Astrocyte (in vitro differentiated cells and primary cell): Measurements from ENCODE around the gene STARD4. TPM values are rescaled to one million over a fixed set of nuclear protein-coding genes. Genes with fewer than 3 reads are reported as not detected.
A peak's percentile ranks its signal among the peaks of the same experiment; 100 is the strongest.

ENCODE experiments used
- DNase-seq: peaks from one replicate; pipeline ENCODE4 v3.0.0-alpha.2; 2010; ENCODE audit warnings: low read depth
- FAIRE-seq: peaks from 2 replicates; lab custom pipeline; 2011; peaks lifted over from hg19 to GRCh38; lab: Jason Lieb, UNC
- H2AFZ ChIP-seq: 2 replicates; pipeline ENCODE4 v1.6.0; 2012; ENCODE audit warnings: low read depth, low read length, inconsistent platforms
- H3K27ac ChIP-seq: 2 replicates; pipeline ENCODE4 v1.5.1; 2011; ENCODE audit warnings: low read depth, low read length, inconsistent platforms
- H3K27me3 ChIP-seq: 2 replicates; pipeline ENCODE4 v1.6.0; 2011; ENCODE audit warnings: low read length, inconsistent platforms; ENCODE audit not compliant: insufficient read depth
- H3K36me3 ChIP-seq: 2 replicates; pipeline ENCODE4 v1.5.1; 2011; ENCODE audit warnings: low read length, inconsistent platforms; ENCODE audit not compliant: insufficient read depth
- H3K4me1 ChIP-seq: 2 replicates; pipeline ENCODE4 v1.5.1; 2011; ENCODE audit warnings: low read length, inconsistent platforms; ENCODE audit not compliant: insufficient read depth
- H3K4me2 ChIP-seq: 2 replicates; pipeline ENCODE4 v1.6.0; 2012; ENCODE audit warnings: low read length, inconsistent platforms
- H3K4me3 ChIP-seq: 2 replicates; pipeline ENCODE4 v1.5.1; 2011; ENCODE audit warnings: low read depth, mild to moderate bottlenecking, low read length, inconsistent platforms; ENCODE audit not compliant: insufficient read depth
- H3K79me2 ChIP-seq: 2 replicates; pipeline ENCODE4 v1.6.0; 2012; ENCODE audit warnings: mild to moderate bottlenecking, low read length, inconsistent platforms; ENCODE audit not compliant: insufficient read depth
- H3K9ac ChIP-seq: 2 replicates; pipeline ENCODE4 v1.6.0; 2012; ENCODE audit warnings: mild to moderate bottlenecking, low read length, inconsistent platforms
- H3K9me3 ChIP-seq: 2 replicates; pipeline ENCODE4 v1.5.1; 2012; ENCODE audit warnings: low read depth, mild to moderate bottlenecking, low read length, inconsistent platforms; ENCODE audit not compliant: insufficient read depth
- H4K20me1 ChIP-seq: 2 replicates; pipeline ENCODE4 v1.6.0; 2012; ENCODE audit warnings: low read length, inconsistent platforms; ENCODE audit not compliant: insufficient read depth
- H3K27ac Mint-ChIP-seq: one replicate; pipeline ENCODE4 v1.8.0; 2021; ENCODE audit warnings: mild to moderate bottlenecking, mixed read lengths; ENCODE audit not compliant: unreplicated experiment
- H3K27me3 Mint-ChIP-seq: one replicate; pipeline ENCODE4 v1.8.0; 2021; ENCODE audit warnings: low read depth, mixed read lengths; ENCODE audit not compliant: unreplicated experiment
- H3K36me3 Mint-ChIP-seq: one replicate; pipeline ENCODE4 v1.8.0; 2021; ENCODE audit warnings: low read depth, mixed read lengths; ENCODE audit not compliant: unreplicated experiment
- H3K4me1 Mint-ChIP-seq: one replicate; pipeline ENCODE4 v1.8.0; 2021; ENCODE audit warnings: low read depth, mixed read lengths; ENCODE audit not compliant: unreplicated experiment
- H3K4me3 Mint-ChIP-seq: one replicate; pipeline ENCODE4 v1.8.0; 2021; ENCODE audit warnings: mild to moderate bottlenecking, moderate library complexity, mixed read lengths; ENCODE audit not compliant: unreplicated experiment
- H3K9me3 Mint-ChIP-seq: one replicate; pipeline ENCODE4 v1.8.0; 2021; ENCODE audit warnings: mild to moderate bottlenecking, mixed read lengths; ENCODE audit not compliant: unreplicated experiment
- EZH2 ChIP-seq: IDR thresholded peaks from 2 replicates; pipeline ENCODE4 v1.6.1; 2012; ENCODE audit warnings: mild to moderate bottlenecking, low read length, inconsistent platforms; ENCODE audit not compliant: insufficient read depth
- total RNA-seq: library from RNA; stranded (reverse); gene quantifications from 2 replicates; pipeline ENCODE4 v1.2.1, GENCODE V29; 2021
- TF ChIP-seq, protein P1 (sequence below): IDR thresholded peaks from 2 replicates; pipeline ENCODE4 v1.5.1; 2011; ENCODE audit warnings: low read depth, mild to moderate bottlenecking, inconsistent platforms, low read length, moderate library complexity; ENCODE audit not compliant: insufficient read depth

The STARD4 gene
- total RNA-seq, 1 donor from 2014 or later, result 84.9 TPM

DNA sequence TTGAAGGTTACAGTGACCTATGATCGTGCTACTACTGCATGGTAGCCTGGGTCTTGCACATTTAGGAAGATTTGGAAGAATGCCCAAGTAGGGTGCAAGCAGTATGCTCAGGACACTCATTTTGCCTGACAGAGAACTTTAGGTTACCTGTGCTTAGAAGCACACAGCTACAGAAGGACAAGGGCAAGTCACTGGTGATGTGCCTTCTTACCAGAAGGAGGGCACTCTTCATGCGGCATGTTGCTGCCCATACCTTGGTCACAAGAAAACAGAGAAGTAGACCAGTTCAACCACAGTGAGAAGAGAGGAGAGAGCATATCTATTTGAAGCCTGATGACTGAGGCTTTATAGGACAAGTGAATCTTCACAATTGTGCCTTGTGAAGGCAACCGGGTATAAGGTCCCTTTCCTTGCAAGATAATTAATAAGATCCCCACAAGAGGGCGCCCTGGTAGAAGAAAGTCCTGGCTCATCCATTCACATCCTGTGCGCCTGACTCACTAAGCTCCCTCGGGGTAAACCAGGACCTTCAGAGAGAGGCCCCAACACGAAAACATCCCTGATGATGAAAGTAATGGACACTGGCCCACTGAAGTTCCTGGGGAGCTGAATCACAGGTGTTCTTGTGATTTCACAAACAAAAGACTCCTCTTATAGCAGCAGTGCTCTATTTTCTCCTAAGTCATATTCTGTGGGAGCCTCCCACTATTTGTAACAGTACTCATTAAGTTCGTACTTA is 38.1 kb upstream of the STARD4 start:
- H3K9me3 Mint-ChIP-seq, result no peaks in the 10 kb centered on the region
- H3K27ac Mint-ChIP-seq, result no peak overlapping the region
- H3K36me3 Mint-ChIP-seq, result no peaks in the 10 kb centered on the region
- Histone ChIP-seq H2AFZ (peak overlapping the region; percentile 7), H3K4me3 (no peak overlapping the region), H3K27me3 (no peaks in the 10 kb centered on the region), H3K79me2 (no peaks in the 10 kb centered on the region), H3K36me3 (no peaks in the 10 kb centered on the region), H3K9me3 (no peaks in the 10 kb centered on the region), H3K9ac (peak overlapping the region; percentile 48), H3K4me1 (peaks cover 20% of the 10 kb centered on the region), H4K20me1 (no peaks in the 10 kb centered on the region), H3K27ac (peak overlapping the region; percentile 54), H3K4me2 (peak overlapping the region; percentile 69)
- H3K4me3 Mint-ChIP-seq, result no peak overlapping the region
- TF ChIP-seq, protein P1, sequence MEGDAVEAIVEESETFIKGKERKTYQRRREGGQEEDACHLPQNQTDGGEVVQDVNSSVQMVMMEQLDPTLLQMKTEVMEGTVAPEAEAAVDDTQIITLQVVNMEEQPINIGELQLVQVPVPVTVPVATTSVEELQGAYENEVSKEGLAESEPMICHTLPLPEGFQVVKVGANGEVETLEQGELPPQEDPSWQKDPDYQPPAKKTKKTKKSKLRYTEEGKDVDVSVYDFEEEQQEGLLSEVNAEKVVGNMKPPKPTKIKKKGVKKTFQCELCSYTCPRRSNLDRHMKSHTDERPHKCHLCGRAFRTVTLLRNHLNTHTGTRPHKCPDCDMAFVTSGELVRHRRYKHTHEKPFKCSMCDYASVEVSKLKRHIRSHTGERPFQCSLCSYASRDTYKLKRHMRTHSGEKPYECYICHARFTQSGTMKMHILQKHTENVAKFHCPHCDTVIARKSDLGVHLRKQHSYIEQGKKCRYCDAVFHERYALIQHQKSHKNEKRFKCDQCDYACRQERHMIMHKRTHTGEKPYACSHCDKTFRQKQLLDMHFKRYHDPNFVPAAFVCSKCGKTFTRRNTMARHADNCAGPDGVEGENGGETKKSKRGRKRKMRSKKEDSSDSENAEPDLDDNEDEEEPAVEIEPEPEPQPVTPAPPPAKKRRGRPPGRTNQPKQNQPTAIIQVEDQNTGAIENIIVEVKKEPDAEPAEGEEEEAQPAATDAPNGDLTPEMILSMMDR, result peak; percentile 69
- no peak for TF ChIP-seq EZH2
- H3K4me1 Mint-ChIP-seq, result peaks cover 6% of the 10 kb centered on the region
- no peaks in the 10 kb centered on the region for H3K27me3 Mint-ChIP-seq
- peak; percentile 64 for FAIRE-seq
- peak; percentile 96 for DNase-seq

- DNase-seq (peak; percentile 59), FAIRE-seq (no peak)
- no peaks in the 10 kb centered on the region for H3K36me3 Mint-ChIP-seq
- Histone ChIP-seq H3K9me3 (no peaks in the 10 kb centered on the region), H3K79me2 (no peaks in the 10 kb centered on the region), H3K4me3 (no peak overlapping the region), H3K36me3 (no peaks in the 10 kb centered on the region), H4K20me1 (no peaks in the 10 kb centered on the region), H2AFZ (no peak overlapping the region), H3K9ac (no peak overlapping the region), H3K27ac (no peak overlapping the region), H3K4me1 (peaks cover 20% of the 10 kb centered on the region), H3K4me2 (no peak overlapping the region), H3K27me3 (no peaks in the 10 kb centered on the region)
- TF ChIP-seq EZH2, result no peak
- peaks cover 6% of the 10 kb centered on the region for H3K4me1 Mint-ChIP-seq
- no peaks in the 10 kb centered on the region for H3K9me3 Mint-ChIP-seq
- no peak overlapping the region for H3K27ac Mint-ChIP-seq
- no peak overlapping the region for H3K4me3 Mint-ChIP-seq
- no peaks in the 10 kb centered on the region for H3K27me3 Mint-ChIP-seq
Measured at GRCh38 chr5:111548992-111549649, 36.8 kb upstream of the STARD4 start.

DNA sequence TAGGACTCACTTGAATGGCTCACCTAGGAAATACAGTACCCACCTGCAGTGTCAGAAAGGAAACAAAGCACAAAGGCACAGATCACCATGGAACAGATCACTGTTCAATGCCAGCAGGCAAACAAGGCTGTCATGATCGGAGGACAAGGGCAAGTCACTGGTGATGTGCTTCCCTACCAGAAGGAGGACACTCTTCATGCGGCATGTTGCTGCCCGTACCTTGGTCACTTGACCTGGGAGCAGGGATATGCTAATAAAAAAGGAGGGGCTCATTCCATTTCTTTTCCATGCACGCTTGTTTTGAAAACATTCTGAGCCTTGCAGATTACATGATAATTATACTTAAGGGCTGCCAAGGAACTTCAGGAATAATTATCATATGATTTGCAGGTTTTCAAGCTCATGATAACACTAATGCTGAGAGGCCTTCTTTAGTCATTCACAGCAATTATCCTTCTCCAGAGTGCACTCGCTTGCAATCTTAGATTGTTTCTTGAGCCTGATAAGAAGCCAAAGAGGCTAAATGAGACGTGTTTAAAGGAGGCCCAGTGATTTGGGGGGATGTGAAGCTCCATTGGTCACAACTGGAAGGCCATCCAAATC is 36.1 kb upstream of the STARD4 start:
- Histone ChIP-seq H3K27me3 (no peaks in the 10 kb centered on the region), H3K4me1 (peaks cover 20% of the 10 kb centered on the region), H3K9me3 (no peaks in the 10 kb centered on the region), H3K4me2 (no peak overlapping the region), H3K27ac (no peak overlapping the region), H4K20me1 (no peaks in the 10 kb centered on the region), H3K79me2 (no peaks in the 10 kb centered on the region), H3K9ac (no peak overlapping the region), H3K36me3 (no peaks in the 10 kb centered on the region), H3K4me3 (no peak overlapping the region), H2AFZ (no peak overlapping the region)
- Mint-ChIP-seq H3K4me3 (no peak overlapping the region), H3K9me3 (no peaks in the 10 kb centered on the region), H3K4me1 (peaks cover 6% of the 10 kb centered on the region), H3K27ac (no peak overlapping the region), H3K36me3 (no peaks in the 10 kb centered on the region), H3K27me3 (no peaks in the 10 kb centered on the region)
- DNase-seq (no peak), FAIRE-seq (no peak)
- TF ChIP-seq, protein P1, result no peak
- no peak for TF ChIP-seq EZH2
